GM19023 (cell line): ENCODE measurements around the gene ARID2.

ENCODE experiments used
- ATAC-seq: cut with Tn5 transposase; IDR thresholded peaks from one replicate; pipeline ENCODE4 v1.9.1; 2021; ENCODE audit warnings: mild to moderate bottlenecking, moderate library complexity; ENCODE audit not compliant: unreplicated experiment

Gene ARID2

GRCh38 chr12:45718306-45718705 is 11.2 kb upstream of the ARID2 start:
- no peak for ATAC-seq

GRCh38 chr12:45720069-45720468 is 9.4 kb upstream of the ARID2 start:
- ATAC-seq: no peak

GRCh38 chr12:45721369-45721768 is 8.1 kb upstream of the ARID2 start:
- no peak for ATAC-seq

GRCh38 chr12:45721954-45722353 is 7.6 kb upstream of the ARID2 start:
- no peak for ATAC-seq

GRCh38 chr12:45725631-45726602 is 3.6 kb upstream of the ARID2 start:
- no peak for ATAC-seq

GRCh38 chr12:45726603-45727300 is 2.8 kb upstream of the ARID2 start:
- ATAC-seq: no peak

- peak; percentile 53 for ATAC-seq
Observed at GRCh38 chr12:45727301-45727979, 2.1 kb upstream of the ARID2 start.

- ATAC-seq: no peak
Observed at GRCh38 chr12:45727980-45728629, 1.4 kb upstream of the ARID2 start.

- ATAC-seq: peak; percentile 58
Observed at GRCh38 chr12:45728630-45729232, 775 bp upstream of the ARID2 start.

- no peak for ATAC-seq
Observed at GRCh38 chr12:45730084-45730347, 510 bp downstream of the ARID2 start.

GRCh38 chr12:45730348-45731189 is 1.1 kb downstream of the ARID2 start:
- ATAC-seq: no peak

GRCh38 chr12:45731190-45731775 is 1.8 kb downstream of the ARID2 start:
- ATAC-seq: no peak

- ATAC-seq: no peak
Observed at GRCh38 chr12:45732250-45732649, 2.7 kb downstream of the ARID2 start.

GRCh38 chr12:45732936-45733335 is 3.4 kb downstream of the ARID2 start:
- ATAC-seq: no peak

GRCh38 chr12:45737638-45738037 is 8.1 kb downstream of the ARID2 start:
- no peak for ATAC-seq

- no peak for ATAC-seq
Observed at GRCh38 chr12:45742590-45742989, 13.1 kb downstream of the ARID2 start.

GRCh38 chr12:45743247-45743646 is 13.7 kb downstream of the ARID2 start:
- ATAC-seq: no peak

GRCh38 chr12:45745861-45746277 is 16.4 kb downstream of the ARID2 start:
- no peak for ATAC-seq

GRCh38 chr12:45756666-45757065 is 27.2 kb downstream of the ARID2 start:
- ATAC-seq: no peak

- no peak for ATAC-seq
Observed at GRCh38 chr12:45757172-45757571, 27.7 kb downstream of the ARID2 start.
